ENCODE results near the gene DYNLT2.

The DYNLT2 gene

GRCh38 chr6:169784821-169785340 is 33.5 kb upstream of the DYNLT2 start:
- no peaks in the 10 kb centered on the region for H4K20me1 ChIP-seq (ENCODE audit: insufficient read depth)
- H3K27ac ChIP-seq, result no peak overlapping the region
- no peak for TF ChIP-seq CTCF (conservative IDR thresholded peaks at IDR 0.05; ENCODE audit: low read depth, low read length)
- no peak overlapping the region for H3K4me3 ChIP-seq (IDR thresholded peaks at IDR 0.05; ENCODE audit: insufficient read depth, low read depth, low read length)
- H3K79me2 ChIP-seq (ENCODE audit: insufficient read depth, low read depth), result no peaks in the 10 kb centered on the region
- no peaks in the 10 kb centered on the region for H3K27me3 ChIP-seq (ENCODE audit: insufficient read depth, low read depth)
- H3K36me3 ChIP-seq (ENCODE audit: insufficient read depth), result no peaks in the 10 kb centered on the region
- no peak overlapping the region for H3K9ac ChIP-seq
- peaks cover 2% of the 10 kb centered on the region for H3K4me1 ChIP-seq (ENCODE audit: low read depth, poor library complexity, severe bottlenecking)
- no peak overlapping the region for H2AFZ ChIP-seq (ENCODE audit: low read depth)
- H3K4me2 ChIP-seq, result no peak overlapping the region

GRCh38 chr6:169783971-169784820 is 32.8 kb upstream of the DYNLT2 start:
- no peak overlapping the region for H3K9ac ChIP-seq
- H3K79me2 ChIP-seq (ENCODE audit: insufficient read depth, low read depth), result no peaks in the 10 kb centered on the region
- no peaks in the 10 kb centered on the region for H3K4me1 ChIP-seq (ENCODE audit: low read depth, poor library complexity, severe bottlenecking)
- H3K4me2 ChIP-seq, result no peak overlapping the region
- H2AFZ ChIP-seq (ENCODE audit: low read depth), result no peak overlapping the region
- no peaks in the 10 kb centered on the region for H3K27me3 ChIP-seq (ENCODE audit: insufficient read depth, low read depth)
- H3K36me3 ChIP-seq (ENCODE audit: insufficient read depth), result no peaks in the 10 kb centered on the region
- no peaks in the 10 kb centered on the region for H4K20me1 ChIP-seq (ENCODE audit: insufficient read depth)
- TF ChIP-seq CTCF (conservative IDR thresholded peaks at IDR 0.05; ENCODE audit: low read depth, low read length), result no peak
- no peak overlapping the region for H3K27ac ChIP-seq
- no peak overlapping the region for H3K4me3 ChIP-seq (IDR thresholded peaks at IDR 0.05; ENCODE audit: insufficient read depth, low read depth, low read length)

GRCh38 chr6:169783401-169783800 is 32.0 kb upstream of the DYNLT2 start:
- Histone ChIP-seq H3K79me2 (ENCODE audit: insufficient read depth, low read depth) (no peaks in the 10 kb centered on the region), H2AFZ (ENCODE audit: low read depth) (no peak overlapping the region), H3K4me1 (ENCODE audit: low read depth, poor library complexity, severe bottlenecking) (no peaks in the 10 kb centered on the region), H3K4me3 (IDR thresholded peaks at IDR 0.05; ENCODE audit: insufficient read depth, low read depth, low read length) (no peak overlapping the region), H3K27ac (no peak overlapping the region), H3K4me2 (no peak overlapping the region), H3K36me3 (ENCODE audit: insufficient read depth) (no peaks in the 10 kb centered on the region), H3K9ac (no peak overlapping the region), H3K27me3 (ENCODE audit: insufficient read depth, low read depth) (no peaks in the 10 kb centered on the region), H4K20me1 (ENCODE audit: insufficient read depth) (no peaks in the 10 kb centered on the region)
- no peak for TF ChIP-seq CTCF (conservative IDR thresholded peaks at IDR 0.05; ENCODE audit: low read depth, low read length)

GRCh38 chr6:169782966-169783365 is 31.6 kb upstream of the DYNLT2 start:
- no peak overlapping the region for H3K9ac ChIP-seq
- no peak overlapping the region for H3K27ac ChIP-seq
- no peaks in the 10 kb centered on the region for H3K27me3 ChIP-seq (ENCODE audit: insufficient read depth, low read depth)
- TF ChIP-seq CTCF (conservative IDR thresholded peaks at IDR 0.05; ENCODE audit: low read depth, low read length), result no peak
- H3K79me2 ChIP-seq (ENCODE audit: insufficient read depth, low read depth), result no peaks in the 10 kb centered on the region
- H3K4me2 ChIP-seq, result no peak overlapping the region
- H2AFZ ChIP-seq (ENCODE audit: low read depth), result no peak overlapping the region
- H3K4me1 ChIP-seq (ENCODE audit: low read depth, poor library complexity, severe bottlenecking), result no peaks in the 10 kb centered on the region
- no peaks in the 10 kb centered on the region for H3K36me3 ChIP-seq (ENCODE audit: insufficient read depth)
- H4K20me1 ChIP-seq (ENCODE audit: insufficient read depth), result no peaks in the 10 kb centered on the region
- no peak overlapping the region for H3K4me3 ChIP-seq (IDR thresholded peaks at IDR 0.05; ENCODE audit: insufficient read depth, low read depth, low read length)

Measured in KMS-11 (cell line).